H1 (cell line): ENCODE results near the gene FBLN5. TPM values are rescaled to one million over a fixed set of nuclear protein-coding genes. Genes with fewer than 3 reads are reported as not detected.

ENCODE experiments used
- CTCF ChIA-PET: fragments of 300-600 bp; sonication (Branson Sonifier 250); formaldehyde crosslinking; loops from one replicate; lab custom pipeline; 2021; ENCODE audit not compliant: partially characterized antibody; lab: Charles Lee
- POLR2A ChIA-PET: fragments of 300-600 bp; sonication (Branson Sonifier 250); formaldehyde crosslinking; loops from one replicate; lab custom pipeline; 2021; ENCODE audit warnings: inconsistent platforms; ENCODE audit not compliant: partially characterized antibody; lab: Charles Lee
- DNase-seq, 2 experiments: peaks; one replicate each; pipeline versions ENCODE4 v3.0.0 to v3.0.0-alpha.2; 2010 to 2022; ENCODE audit warnings: low spot score in 2 of 2, low read depth in 1 of 2, mixed read lengths in 1 of 2
- FAIRE-seq: peaks from 2 replicates; lab custom pipeline; 2011; peaks lifted over from hg19 to GRCh38; lab: Jason Lieb, UNC
- H2AFZ ChIP-seq: 2 replicates; pipeline ENCODE4 v1.8.1; 2012; ENCODE audit warnings: low read length, inconsistent platforms
- H2AK5ac ChIP-seq: 2 replicates; pipeline ENCODE4 v1.6.1; 2013; ENCODE audit warnings: low read depth, low read length
- H2BK120ac ChIP-seq: replicated peaks from 2 replicates; pipeline ENCODE3; 2013; ENCODE audit warnings: low read depth, low read length, inconsistent platforms
- H2BK12ac ChIP-seq: 2 replicates; pipeline ENCODE4 v1.6.1; 2013; ENCODE audit warnings: low read depth, low read length
- H2BK15ac ChIP-seq: 2 replicates; pipeline ENCODE4 v1.6.1; 2013; ENCODE audit warnings: low read length
- H2BK20ac ChIP-seq: 2 replicates; pipeline ENCODE4 v1.6.1; 2013; ENCODE audit warnings: low read length
- H2BK5ac ChIP-seq: 2 replicates; pipeline ENCODE4 v1.6.1; 2013; ENCODE audit warnings: low read depth, low read length
- H3K14ac ChIP-seq: 2 replicates; pipeline ENCODE4 v1.6.1; 2013; ENCODE audit warnings: inconsistent platforms; ENCODE audit not compliant: insufficient read length
- H3K18ac ChIP-seq: 2 replicates; pipeline ENCODE4 v1.6.1; 2013; ENCODE audit warnings: low read length; ENCODE audit errors: extremely low read depth
- H3K23ac ChIP-seq: 2 replicates; pipeline ENCODE4 v1.6.1; 2013; ENCODE audit warnings: inconsistent platforms; ENCODE audit not compliant: insufficient read length
- H3K23me2 ChIP-seq: 2 replicates; pipeline ENCODE4 v1.6.1; 2013; ENCODE audit warnings: low read depth, low read length
- H3K27ac ChIP-seq: 2 replicates; pipeline ENCODE4 v1.6.1; 2011; ENCODE audit warnings: low read depth, low read length, inconsistent platforms
- H3K27me3 ChIP-seq, 4 experiments: replicated peaks in 1 of 4; 1 replicate in 1 of 4; 2 replicates in 3 of 4; pipeline versions ENCODE4 v1.6.1 to v1.8.1; 2011 to 2013; ENCODE audit warnings: low read length in 3 of 4, mild to moderate bottlenecking in 3 of 4, inconsistent platforms in 2 of 4, mixed read lengths in 2 of 4, moderate library complexity in 1 of 4; ENCODE audit not compliant: control insufficient read depth in 3 of 4, insufficient read depth in 3 of 4; ENCODE audit errors: extremely low read depth in 1 of 4
- H3K36me3 ChIP-seq, 4 experiments: 2 replicates each; pipeline versions ENCODE4 v1.6.1 to v1.8.1; 2011 to 2013; ENCODE audit warnings: mild to moderate bottlenecking in 4 of 4, low read length in 3 of 4, moderate library complexity in 2 of 4, control low read depth in 1 of 4, inconsistent platforms in 1 of 4; ENCODE audit not compliant: insufficient read depth in 4 of 4, control insufficient read depth in 2 of 4
- H3K4ac ChIP-seq: replicated peaks from 2 replicates; pipeline ENCODE3; 2013; ENCODE audit warnings: low read length, low read depth, mixed read lengths, inconsistent platforms; ENCODE audit not compliant: insufficient read length
- H3K4me1 ChIP-seq, 4 experiments: replicated peaks in 1 of 4; 1 replicate in 1 of 4; 2 replicates in 3 of 4; pipeline versions ENCODE4 v1.6.1 to v1.8.1; 2011 to 2013; ENCODE audit warnings: low read length in 3 of 4, inconsistent platforms in 2 of 4, mixed read lengths in 1 of 4; ENCODE audit not compliant: insufficient read depth in 4 of 4, control insufficient read depth in 3 of 4
- H3K4me2 ChIP-seq, 2 experiments: 2 replicates each; pipeline versions ENCODE4 v1.6.1 to v1.8.1; 2011 to 2013; ENCODE audit warnings: low read depth in 2 of 2, low read length in 2 of 2, control low read depth in 1 of 2, inconsistent platforms in 1 of 2, mild to moderate bottlenecking in 1 of 2; ENCODE audit not compliant: insufficient read depth in 1 of 2
- H3K4me3 ChIP-seq, 4 experiments: fragments of 200-600, 300-600 bp in 1 of 4; sonication (generic), shearing (Covaris generic), sonication (Bioruptor Twin) in 1 of 4; 2 replicates each; pipeline versions ENCODE4 v1.5.1 to v1.8.1; 2011 to 2016; ENCODE audit warnings: low read length in 4 of 4, low read depth in 3 of 4, control low read depth in 2 of 4, inconsistent platforms in 2 of 4, mild to moderate bottlenecking in 2 of 4, mixed read lengths in 1 of 4, moderate library complexity in 1 of 4; ENCODE audit not compliant: insufficient read depth in 2 of 4; ENCODE audit errors: extremely low read depth in 1 of 4
- H3K56ac ChIP-seq: replicated peaks from 2 replicates; pipeline ENCODE3; 2013; ENCODE audit warnings: low read depth, mild to moderate bottlenecking, mixed read lengths, low read length, inconsistent platforms; ENCODE audit not compliant: insufficient read length
- H3K79me1 ChIP-seq: 2 replicates; pipeline ENCODE4 v1.6.1; 2013; ENCODE audit warnings: low read depth, low read length, control low read depth
- H3K79me2 ChIP-seq, 2 experiments: 2 replicates each; pipeline versions ENCODE4 v1.6.1 to v1.8.1; 2012 to 2013; ENCODE audit warnings: low read length in 2 of 2, mild to moderate bottlenecking in 2 of 2, inconsistent platforms in 1 of 2; ENCODE audit not compliant: insufficient read depth in 2 of 2, control insufficient read depth in 1 of 2
- H3K9ac ChIP-seq, 4 experiments: replicated peaks in 1 of 4; 1 replicate in 1 of 4; 2 replicates in 3 of 4; pipeline versions ENCODE4 v1.6.1 to v1.8.1; 2011 to 2013; ENCODE audit warnings: low read depth in 3 of 4, low read length in 3 of 4, control low read depth in 2 of 4, mild to moderate bottlenecking in 2 of 4, moderate library complexity in 2 of 4, inconsistent platforms in 1 of 4; ENCODE audit errors: extremely low read depth in 1 of 4
- H3K9me3 ChIP-seq, 2 experiments: 2 replicates each; pipeline versions ENCODE4 v1.6.1 to v1.8.1; 2012 to 2013; ENCODE audit warnings: mild to moderate bottlenecking in 2 of 2, moderate library complexity in 2 of 2, control low read depth in 1 of 2, inconsistent platforms in 1 of 2, low read depth in 1 of 2, low read length in 1 of 2, mixed read lengths in 1 of 2; ENCODE audit not compliant: insufficient read depth in 2 of 2
- H4K20me1 ChIP-seq, 2 experiments: replicated peaks in 1 of 2; 2 replicates each; pipeline versions ENCODE3 to v1.8.1; 2011 to 2013; ENCODE audit warnings: inconsistent platforms in 2 of 2, low read length in 2 of 2, mild to moderate bottlenecking in 1 of 2; ENCODE audit not compliant: insufficient read depth in 2 of 2, control insufficient read depth in 1 of 2
- H4K5ac ChIP-seq: 2 replicates; pipeline ENCODE4 v1.6.1; 2013; ENCODE audit warnings: low read length, low read depth, mixed read lengths, inconsistent platforms; ENCODE audit not compliant: insufficient read length
- H4K8ac ChIP-seq: 2 replicates; pipeline ENCODE4 v1.8.0; 2013; ENCODE audit warnings: mild to moderate bottlenecking, moderate library complexity, low read length, inconsistent platforms; ENCODE audit not compliant: insufficient read depth; ENCODE audit errors: extremely low read depth
- H4K91ac ChIP-seq: replicated peaks from 2 replicates; pipeline ENCODE3; 2013; ENCODE audit warnings: low read length, mixed read lengths, inconsistent platforms; ENCODE audit not compliant: insufficient read length
- BRCA1 ChIP-seq: IDR thresholded peaks from 2 replicates; pipeline ENCODE4 v1.6.1; 2012; ENCODE audit warnings: low read depth, low read length, improper control_type of control experiment
- EZH2 ChIP-seq: fragments of 200-600 bp; sonication (generic); IDR thresholded peaks from 2 replicates; pipeline ENCODE4 v1.7.1; 2012; ENCODE audit warnings: low read depth, mild to moderate bottlenecking, moderate library complexity, low read length, inconsistent platforms; ENCODE audit not compliant: severe bottlenecking
- RXRA ChIP-seq: IDR thresholded peaks from 2 replicates; pipeline ENCODE4 v1.6.1; 2011; ENCODE audit warnings: low read depth, mild to moderate bottlenecking, low read length, moderate library complexity; ENCODE audit not compliant: insufficient read depth
- SRF ChIP-seq: IDR thresholded peaks from 2 replicates; pipeline ENCODE4 v1.6.1; 2011; ENCODE audit warnings: mild to moderate bottlenecking, low read depth, low read length, moderate library complexity
- TBP ChIP-seq: IDR thresholded peaks from 2 replicates; pipeline ENCODE4 v1.6.1; 2011; ENCODE audit warnings: low read depth, low read length, improper control_type of control experiment
- WGBS, 2 experiments: shearing (Covaris generic) in 1 of 2; methylation state at CpG; one replicate each; pipeline versions ENCODE4 v1.1.6 to v1.1.7; 2013 to 2015; ENCODE audit warnings: low lambda C conversion rate in 2 of 2, mixed read lengths in 2 of 2, inconsistent platforms in 1 of 2, low coverage in 1 of 2, missing lambda C conversion rate in 1 of 2; ENCODE audit not compliant: insufficient replicate concordance in 2 of 2, insufficient coverage in 1 of 2, insufficient read length in 1 of 2; ENCODE audit errors: extremely low coverage in 1 of 2, missing lambda C conversion rate in 1 of 2; 5-methylcytosine and 5-hydroxymethylcytosine counted together
- polyA plus RNA-seq, 7 experiments: library from polyadenylated mRNA; depleted of rRNA in 3 of 7; stranded (reverse) in 5 of 7; unstranded in 2 of 7; fragments of >200 nt in 5 of 7; fragments of 200-250 nt in 2 of 7; gene quantifications; 1 replicate in 5 of 7; 2 replicates in 1 of 7; 4 replicates in 1 of 7; pipeline versions ENCODE4 v1.2.1 to v1.2.3, GENCODE V29; 2011 to 2013; ENCODE audit warnings: missing spikeins in 2 of 7, mixed read lengths in 2 of 7
- total RNA-seq: library from RNA; stranded (reverse); fragmentation: NEBNext Ultra II Directional; extraction: Animal tissue kit (Norgen Biotek cat#: 25700); gene quantifications from 2 replicates; pipeline ENCODE4 v1.2.1, GENCODE V29; 2021

The FBLN5 gene
- total and polyA plus RNA-seq, 2 of the 8 experiments (the other 6 are each of a cell fraction or from before 2014, with no cell fraction given), result 0.88 to 3.5 TPM

DNA sequence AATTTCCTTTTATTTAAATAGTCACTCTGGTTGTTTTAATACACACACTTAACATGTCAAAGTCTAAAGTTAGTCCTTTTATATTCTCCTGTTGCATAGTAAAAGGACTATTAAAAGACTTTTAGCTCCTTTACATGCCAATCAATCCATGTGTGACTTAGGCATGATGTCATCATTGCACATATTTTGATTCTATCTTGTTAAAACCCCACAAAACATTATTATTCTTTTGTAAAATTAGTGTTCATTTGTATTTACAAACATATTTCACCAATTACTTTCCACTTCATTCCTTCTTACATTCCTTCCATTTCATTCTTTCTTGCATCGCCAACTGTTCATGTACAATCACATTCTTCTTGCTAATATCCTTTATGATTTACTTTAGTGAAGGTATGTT, 119.7 kb downstream of the FBLN5 start:
- no peak overlapping the region for H3K9ac ChIP-seq
- WGBS, 2 experiments, result 100% methylated on average over 1 of the region's 1 CpG
- DNase-seq, result no peak
- TF ChIP-seq TBP (no peak), RXRA (no peak), BRCA1 (no peak), EZH2 (no peak), SRF (no peak)

More for the DNA sequence above, 119.7 kb downstream of the FBLN5 start:
- Histone ChIP-seq H3K4me3 (no peak overlapping the region), H3K27me3 (no peaks in the 10 kb centered on the region), H3K27ac (no peak overlapping the region), H2BK120ac (no peak overlapping the region), H2BK15ac (no peak overlapping the region), H4K20me1 (no peaks in the 10 kb centered on the region), H3K79me2 (peaks cover 0 to 73% of the 10 kb centered on the region in 2 experiments; a peak in 2 of 4 replicates), H3K18ac (no peak overlapping the region), H3K4ac (no peak overlapping the region), H3K23me2 (no peaks in the 10 kb centered on the region), H3K4me2 (no peak overlapping the region), H2BK20ac (no peak overlapping the region), H3K56ac (no peak overlapping the region), H3K79me1 (no peaks in the 10 kb centered on the region), H4K91ac (no peak overlapping the region), H3K36me3 (no peaks in the 10 kb centered on the region), H2BK12ac (no peak overlapping the region), H2AK5ac (no peak overlapping the region), H2BK5ac (no peak overlapping the region), H2AFZ (no peak overlapping the region), H3K9me3 (peaks cover 5% of the 10 kb centered on the region in 2 experiments; a peak in 2 of 4 replicates), H3K4me1 (peaks cover 0 to 4% (median 3%) of the 10 kb centered on the region in 4 experiments; a peak in 2 of 7 replicates), H3K14ac (no peak overlapping the region), H3K23ac (no peak overlapping the region), H4K5ac (no peak overlapping the region), H4K8ac (no peak overlapping the region)
- no peak for FAIRE-seq
- POLR2A ChIA-PET, result no interaction called here
- CTCF ChIA-PET, result no interaction called here
